Effector memory CD4-positive, alpha-beta T cell (primary cell): Measurements from ENCODE around the gene CFAP54.

ENCODE experiments used
- DNase-seq, 3 donors: peaks; one replicate each; pipeline ENCODE4 v3.0.0-alpha.2; 2020
- H3K27ac ChIP-seq: 2 replicates; pipeline ENCODE4 v1.7.0; 2013; ENCODE audit warnings: mild to moderate bottlenecking, low read length, moderate library complexity; ENCODE audit not compliant: insufficient read depth, poor library complexity, severe bottlenecking
- H3K27me3 ChIP-seq: replicated peaks from 2 replicates; pipeline ENCODE4 v1.7.0; 2013; ENCODE audit warnings: mild to moderate bottlenecking, low read length; ENCODE audit not compliant: insufficient read depth, control insufficient read depth, poor library complexity, severe bottlenecking
- H3K36me3 ChIP-seq: 2 replicates; pipeline ENCODE4 v1.7.0; 2013; ENCODE audit warnings: mild to moderate bottlenecking, low read length, moderate library complexity; ENCODE audit not compliant: control insufficient read depth, insufficient read depth
- H3K4me1 ChIP-seq: 2 replicates; pipeline ENCODE4 v1.7.0; 2013; ENCODE audit warnings: low read length, mild to moderate bottlenecking; ENCODE audit not compliant: control insufficient read depth, insufficient read depth, poor library complexity, severe bottlenecking
- H3K4me3 ChIP-seq: 2 replicates; pipeline ENCODE4 v1.7.0; 2013; ENCODE audit warnings: low read length, low read depth, mild to moderate bottlenecking; ENCODE audit not compliant: insufficient read depth, poor library complexity, severe bottlenecking
- H3K9me3 ChIP-seq: 2 replicates; pipeline ENCODE4 v1.7.0; 2013; ENCODE audit warnings: mild to moderate bottlenecking, low read length, moderate library complexity; ENCODE audit not compliant: control insufficient read depth

CFAP54 gene

DNA sequence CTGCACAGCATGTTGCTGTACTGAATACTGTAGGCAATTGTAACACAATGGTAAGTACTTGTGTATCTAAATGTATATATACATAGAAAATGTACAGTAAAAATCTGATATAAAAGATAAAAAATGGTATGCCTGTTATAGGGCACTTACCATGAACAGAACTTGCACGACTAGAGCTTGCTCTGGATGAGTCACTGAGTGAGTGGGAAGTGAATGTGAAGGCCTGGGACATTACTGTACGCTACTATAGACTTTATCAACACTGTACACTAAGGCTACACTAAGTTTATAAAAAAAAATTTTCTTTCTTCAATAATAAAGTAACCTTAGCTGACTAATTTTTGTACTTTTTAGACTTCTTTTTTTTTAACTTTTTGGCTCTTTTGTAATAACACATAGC lies 393.5 kb downstream of the CFAP54 start:
- Histone ChIP-seq H3K9me3 (no peaks in the 10 kb centered on the region), H3K36me3 (no peaks in the 10 kb centered on the region), H3K4me1 (no peaks in the 10 kb centered on the region), H3K4me3 (no peak overlapping the region), H3K27me3 (no peaks in the 10 kb centered on the region), H3K27ac (no peak overlapping the region)
- no peak for DNase-seq

DNA sequence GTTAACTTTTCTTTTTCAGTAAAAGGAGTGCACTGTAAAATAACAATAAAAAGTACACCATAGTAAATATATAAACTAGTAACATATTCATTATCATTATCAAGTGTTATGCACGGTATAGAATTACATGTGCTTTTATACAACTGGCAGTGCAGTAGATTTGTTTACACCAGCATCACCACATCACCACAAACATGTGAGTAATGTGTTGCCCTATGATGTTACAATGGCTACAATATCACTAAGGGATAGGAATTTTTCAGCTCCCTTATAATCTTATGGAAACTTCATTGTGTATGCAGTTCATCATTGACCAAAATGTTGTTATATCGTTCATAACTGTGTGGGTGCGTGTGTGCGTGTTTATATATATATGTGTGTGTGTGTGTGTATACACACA lies 394.2 kb downstream of the CFAP54 start:
- Histone ChIP-seq H3K9me3 (no peaks in the 10 kb centered on the region), H3K4me1 (no peaks in the 10 kb centered on the region), H3K27ac (no peak overlapping the region), H3K36me3 (no peaks in the 10 kb centered on the region), H3K27me3 (no peaks in the 10 kb centered on the region), H3K4me3 (no peak overlapping the region)
- no peak for DNase-seq

GRCh38 chr12:96886998-96887677 lies 397.8 kb downstream of the CFAP54 start:
- DNase-seq: no peak
- H3K9me3 ChIP-seq: no peaks in the 10 kb centered on the region
- H3K36me3 ChIP-seq: no peaks in the 10 kb centered on the region
- H3K4me3 ChIP-seq: no peak overlapping the region
- no peaks in the 10 kb centered on the region for H3K4me1 ChIP-seq
- H3K27ac ChIP-seq: no peak overlapping the region
- H3K27me3 ChIP-seq: no peaks in the 10 kb centered on the region

- Histone ChIP-seq H3K4me1 (no peaks in the 10 kb centered on the region), H3K9me3 (no peaks in the 10 kb centered on the region), H3K4me3 (no peak overlapping the region), H3K36me3 (no peaks in the 10 kb centered on the region), H3K27ac (no peak overlapping the region), H3K27me3 (no peaks in the 10 kb centered on the region)
- DNase-seq: no peak
Observed at GRCh38 chr12:96889273-96889933, 400.0 kb downstream of the CFAP54 start.

- H3K27ac ChIP-seq: no peak overlapping the region
- no peaks in the 10 kb centered on the region for H3K36me3 ChIP-seq
- H3K27me3 ChIP-seq: no peaks in the 10 kb centered on the region
- H3K4me3 ChIP-seq: no peak overlapping the region
- no peaks in the 10 kb centered on the region for H3K9me3 ChIP-seq
- H3K4me1 ChIP-seq: no peaks in the 10 kb centered on the region
- no peak for DNase-seq
Observed at GRCh38 chr12:96890331-96890730, 401.0 kb downstream of the CFAP54 start.

DNA sequence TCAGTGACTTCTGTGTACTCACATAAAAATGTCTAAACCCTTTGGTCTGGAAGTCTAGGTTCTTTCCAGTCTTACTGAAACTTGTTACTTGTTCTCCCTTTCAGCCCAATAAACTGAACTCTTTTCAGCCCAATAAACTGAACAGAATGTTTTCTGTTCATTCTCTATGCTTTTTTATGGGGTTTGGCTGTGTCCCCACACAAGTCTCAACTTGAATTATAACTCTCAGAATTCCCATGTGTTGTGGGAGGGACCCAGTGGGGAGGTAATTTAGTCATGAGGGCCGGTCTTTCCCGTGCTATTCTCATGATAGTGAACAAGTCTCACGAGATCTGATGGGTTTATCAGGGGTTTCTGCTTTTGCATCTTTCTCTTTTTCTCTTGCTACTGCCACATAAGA lies 402.7 kb downstream of the CFAP54 start:
- Histone ChIP-seq H3K4me3 (no peak overlapping the region), H3K9me3 (no peaks in the 10 kb centered on the region), H3K36me3 (no peaks in the 10 kb centered on the region), H3K4me1 (no peaks in the 10 kb centered on the region), H3K27ac (no peak overlapping the region), H3K27me3 (no peaks in the 10 kb centered on the region)
- no peak for DNase-seq

DNA sequence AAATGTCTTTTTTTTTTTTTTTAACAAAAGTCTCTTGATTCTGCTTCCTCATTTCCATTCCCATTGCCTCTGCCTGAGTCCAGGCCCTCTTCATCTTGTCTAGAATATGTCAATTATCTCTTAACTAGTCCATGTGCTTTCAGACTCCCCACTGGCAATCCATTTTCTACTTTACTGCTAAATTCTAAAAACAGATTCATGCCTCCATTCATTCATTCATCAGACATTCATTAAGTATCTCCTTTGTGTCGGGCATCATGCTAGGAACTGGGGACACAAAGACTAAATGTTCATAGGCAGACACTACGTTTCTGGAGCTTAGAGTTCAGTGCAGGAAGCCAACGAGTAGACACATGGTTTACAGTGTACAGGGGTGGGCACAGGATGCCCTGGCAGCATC lies 408.0 kb downstream of the CFAP54 start:
- no peaks in the 10 kb centered on the region for H3K9me3 ChIP-seq
- H3K4me3 ChIP-seq: no peak overlapping the region
- no peak overlapping the region for H3K27ac ChIP-seq
- no peaks in the 10 kb centered on the region for H3K27me3 ChIP-seq
- H3K36me3 ChIP-seq: no peaks in the 10 kb centered on the region
- DNase-seq: no peak
- no peaks in the 10 kb centered on the region for H3K4me1 ChIP-seq

DNA sequence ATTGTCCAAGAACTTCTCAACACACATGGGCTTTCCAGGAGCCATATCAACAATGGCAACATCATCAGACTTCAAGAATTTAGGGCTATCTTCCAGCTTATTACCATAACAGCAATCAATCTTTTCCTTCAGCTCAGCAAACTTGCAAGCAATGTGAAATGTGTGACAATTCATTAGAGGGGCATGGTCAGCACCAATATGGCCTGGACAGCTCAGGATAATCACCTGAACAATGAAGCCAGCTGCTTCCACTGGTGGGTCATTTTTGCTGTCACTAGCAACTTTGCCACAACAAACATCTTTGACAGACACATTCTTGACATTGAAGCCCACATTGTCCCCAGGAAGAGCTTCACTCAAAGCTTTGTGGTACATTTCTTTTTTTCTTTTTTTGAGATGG lies 411.8 kb downstream of the CFAP54 start:
- Histone ChIP-seq H3K27ac (no peak overlapping the region), H3K4me1 (no peaks in the 10 kb centered on the region), H3K27me3 (no peaks in the 10 kb centered on the region), H3K36me3 (no peaks in the 10 kb centered on the region), H3K9me3 (no peaks in the 10 kb centered on the region), H3K4me3 (no peak overlapping the region)
- no peak for DNase-seq

DNA sequence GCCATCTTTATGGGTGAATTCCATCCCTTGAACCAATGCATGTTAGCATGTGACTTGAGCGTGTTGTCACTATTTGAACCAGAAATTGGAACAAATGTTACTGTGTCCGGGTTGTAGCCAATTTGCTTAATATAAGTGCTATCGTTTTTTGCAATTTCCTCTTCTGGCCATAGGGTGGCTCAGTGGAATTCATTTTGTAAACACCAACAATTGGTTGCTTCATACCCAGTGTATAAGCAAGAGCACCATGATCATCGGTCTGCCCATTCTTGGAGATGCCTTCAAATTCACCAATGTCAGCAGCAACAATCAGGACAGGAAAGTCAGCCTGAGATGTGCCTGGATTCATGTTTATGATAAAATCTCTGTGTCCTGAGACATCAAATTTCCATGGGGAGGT lies 412.7 kb downstream of the CFAP54 start:
- no peaks in the 10 kb centered on the region for H3K27me3 ChIP-seq
- no peak overlapping the region for H3K4me3 ChIP-seq
- no peak for DNase-seq
- no peaks in the 10 kb centered on the region for H3K4me1 ChIP-seq
- H3K9me3 ChIP-seq: no peaks in the 10 kb centered on the region
- H3K27ac ChIP-seq: no peak overlapping the region
- H3K36me3 ChIP-seq: no peaks in the 10 kb centered on the region

GRCh38 chr12:96906498-96906848 lies 417.1 kb downstream of the CFAP54 start:
- DNase-seq: no peak
- Histone ChIP-seq H3K4me3 (peak overlapping the region; percentile 97), H3K27ac (peak overlapping the region; percentile 99), H3K9me3 (no peaks in the 10 kb centered on the region), H3K27me3 (no peaks in the 10 kb centered on the region), H3K36me3 (no peaks in the 10 kb centered on the region), H3K4me1 (no peaks in the 10 kb centered on the region)
